AG04449 (cell line): Measurements from ENCODE around the gene AGBL4.

Source experiments
- CTCF ChIA-PET: fragments of 350-600 bp; formaldehyde crosslinking; extraction: SDS; loops from one replicate; lab custom pipeline; 2021; ENCODE audit warnings: antibody characterized with exemption; lab: Yijun Ruan, JAX
- POLR2A ChIA-PET: fragments of 400-600, 350-600 bp; formaldehyde crosslinking; extraction: SDS; loops from one replicate; lab custom pipeline; 2020; ENCODE audit warnings: antibody characterized with exemption, inconsistent platforms; lab: Yijun Ruan, JAX
- DNase-seq: peaks from one replicate; pipeline ENCODE4 v3.0.0-alpha.2; 2010; ENCODE audit warnings: low read depth, low spot score
- H3K4me3 ChIP-seq: 2 replicates; pipeline ENCODE4 v1.5.1; 2011; ENCODE audit warnings: low read depth, mild to moderate bottlenecking, control low read depth, low read length
- TF ChIP-seq, protein P1 (sequence below): IDR thresholded peaks from one replicate; pipeline ENCODE4 v1.5.1; 2011; ENCODE audit warnings: mild to moderate bottlenecking, moderate library complexity, low read length, control low read depth, inconsistent platforms; ENCODE audit not compliant: insufficient read depth; ENCODE audit errors: missing control alignments

Gene AGBL4

DNA sequence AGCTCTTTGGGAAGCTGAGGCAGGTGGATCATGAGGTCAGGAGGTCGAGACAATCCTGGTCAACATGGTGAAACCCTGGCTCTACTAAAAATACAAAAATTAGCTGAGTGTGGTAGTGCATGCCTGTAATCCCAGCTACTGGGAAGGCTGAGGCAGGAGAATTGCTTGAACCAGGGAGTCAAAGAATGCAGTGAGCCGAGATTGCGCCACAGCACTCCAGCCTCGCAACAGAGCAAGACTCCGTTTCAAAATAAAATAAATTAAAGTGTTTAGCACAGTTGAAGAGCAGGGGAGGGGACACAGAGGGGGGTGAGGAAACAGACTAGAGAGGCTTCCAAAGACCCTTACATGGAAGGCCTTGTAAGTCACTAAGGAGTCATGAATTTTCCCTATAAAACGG, 1420.5 kb downstream of the AGBL4 start:
- TF ChIP-seq, protein P1, sequence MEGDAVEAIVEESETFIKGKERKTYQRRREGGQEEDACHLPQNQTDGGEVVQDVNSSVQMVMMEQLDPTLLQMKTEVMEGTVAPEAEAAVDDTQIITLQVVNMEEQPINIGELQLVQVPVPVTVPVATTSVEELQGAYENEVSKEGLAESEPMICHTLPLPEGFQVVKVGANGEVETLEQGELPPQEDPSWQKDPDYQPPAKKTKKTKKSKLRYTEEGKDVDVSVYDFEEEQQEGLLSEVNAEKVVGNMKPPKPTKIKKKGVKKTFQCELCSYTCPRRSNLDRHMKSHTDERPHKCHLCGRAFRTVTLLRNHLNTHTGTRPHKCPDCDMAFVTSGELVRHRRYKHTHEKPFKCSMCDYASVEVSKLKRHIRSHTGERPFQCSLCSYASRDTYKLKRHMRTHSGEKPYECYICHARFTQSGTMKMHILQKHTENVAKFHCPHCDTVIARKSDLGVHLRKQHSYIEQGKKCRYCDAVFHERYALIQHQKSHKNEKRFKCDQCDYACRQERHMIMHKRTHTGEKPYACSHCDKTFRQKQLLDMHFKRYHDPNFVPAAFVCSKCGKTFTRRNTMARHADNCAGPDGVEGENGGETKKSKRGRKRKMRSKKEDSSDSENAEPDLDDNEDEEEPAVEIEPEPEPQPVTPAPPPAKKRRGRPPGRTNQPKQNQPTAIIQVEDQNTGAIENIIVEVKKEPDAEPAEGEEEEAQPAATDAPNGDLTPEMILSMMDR = no peak
- no peak overlapping the region for H3K4me3 ChIP-seq
- POLR2A ChIA-PET = no interaction called here
- no peak for DNase-seq
- CTCF ChIA-PET = no interaction called here

DNA sequence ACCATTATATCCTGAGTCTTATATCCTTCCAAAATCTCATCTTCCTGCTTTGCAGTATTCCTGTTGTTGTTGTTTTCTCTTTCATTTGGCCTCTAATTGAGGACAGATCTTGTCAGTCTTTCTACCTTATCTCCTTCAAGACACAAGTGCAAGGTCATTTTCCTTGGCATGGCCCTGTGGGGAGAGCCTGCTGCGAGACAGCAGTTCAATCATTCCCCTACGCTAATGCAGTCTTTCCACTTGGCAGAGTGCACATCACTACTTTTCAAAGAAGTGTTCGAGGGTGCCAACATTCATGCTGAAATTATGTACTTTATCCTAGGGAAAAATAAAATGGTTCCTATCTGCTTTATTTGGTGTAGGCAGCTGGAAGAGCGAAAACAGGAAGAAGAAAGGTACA, 1421.4 kb downstream of the AGBL4 start:
- TF ChIP-seq, protein P1 = no peak
- POLR2A ChIA-PET = no interaction called here
- no peak for DNase-seq
- H3K4me3 ChIP-seq = no peak overlapping the region
- CTCF ChIA-PET = no interaction called here

DNA sequence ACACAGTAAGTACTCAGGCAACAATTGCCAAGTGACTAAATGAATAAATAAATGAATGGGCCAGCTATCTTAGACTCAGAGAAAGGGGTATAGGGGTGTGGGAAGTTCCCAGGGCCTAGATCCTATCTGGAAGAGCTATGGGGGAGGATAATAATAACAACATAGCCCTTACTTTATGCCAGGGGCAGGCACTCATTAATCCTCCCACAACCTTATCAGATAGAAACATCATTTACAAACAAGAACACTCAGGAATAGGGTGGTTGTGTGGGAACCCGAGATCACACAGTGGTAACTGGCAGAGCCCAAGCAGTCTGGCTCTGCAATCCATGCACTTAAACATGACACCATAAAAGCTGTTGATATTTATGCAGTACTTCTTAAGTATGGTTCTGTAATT, 1423.6 kb downstream of the AGBL4 start:
- CTCF ChIA-PET = no interaction called here
- DNase-seq = no peak
- TF ChIP-seq, protein P1 = no peak
- POLR2A ChIA-PET = no interaction called here
- H3K4me3 ChIP-seq = no peak overlapping the region

DNA sequence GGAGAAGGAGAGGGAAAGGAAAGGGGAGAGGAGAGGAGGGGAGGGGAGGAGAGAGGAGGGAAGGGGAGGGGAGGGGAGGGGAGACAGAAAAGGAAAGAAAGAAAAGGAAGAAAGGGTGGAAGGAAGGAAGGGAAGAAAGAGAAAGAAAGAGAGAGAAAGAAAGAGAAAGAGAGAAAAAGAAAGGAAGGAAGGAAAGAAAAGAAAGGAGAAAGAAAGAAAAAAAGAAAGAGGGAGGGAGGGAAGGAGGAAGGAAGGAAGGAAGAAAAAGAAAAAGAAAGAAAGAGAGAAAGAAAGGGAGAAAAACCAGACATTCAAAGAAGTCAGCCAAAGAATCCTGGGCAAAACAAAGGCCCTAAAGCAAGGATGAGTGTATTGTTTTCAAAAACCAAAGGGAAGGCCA, 1426.1 kb downstream of the AGBL4 start:
- CTCF ChIA-PET = no interaction called here
- no peak for DNase-seq
- TF ChIP-seq, protein P1 = no peak
- no peak overlapping the region for H3K4me3 ChIP-seq
- POLR2A ChIA-PET = no interaction called here

DNA sequence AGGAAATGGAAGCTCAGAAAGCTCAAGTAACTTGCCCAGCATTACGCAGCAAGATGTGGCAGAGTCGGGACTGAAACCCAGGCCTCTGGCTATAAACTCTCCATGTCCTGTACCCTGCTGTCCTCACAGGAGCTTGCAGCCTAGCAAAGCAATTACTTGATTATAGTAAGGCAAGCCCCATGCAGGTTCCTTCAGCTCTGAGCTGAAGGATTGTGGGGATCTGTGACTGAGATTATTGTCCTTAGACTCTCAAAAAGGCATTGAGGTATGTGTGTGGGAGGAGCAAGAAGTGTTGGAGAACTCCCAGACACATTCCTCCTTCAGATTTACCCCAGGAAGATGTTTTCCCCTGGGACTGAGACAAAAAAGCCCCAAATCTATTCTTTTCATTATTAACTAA, 1427.7 kb downstream of the AGBL4 start:
- CTCF ChIA-PET = no interaction called here
- POLR2A ChIA-PET = no interaction called here
- TF ChIP-seq, protein P1 = no peak
- no peak for DNase-seq
- no peak overlapping the region for H3K4me3 ChIP-seq

DNA sequence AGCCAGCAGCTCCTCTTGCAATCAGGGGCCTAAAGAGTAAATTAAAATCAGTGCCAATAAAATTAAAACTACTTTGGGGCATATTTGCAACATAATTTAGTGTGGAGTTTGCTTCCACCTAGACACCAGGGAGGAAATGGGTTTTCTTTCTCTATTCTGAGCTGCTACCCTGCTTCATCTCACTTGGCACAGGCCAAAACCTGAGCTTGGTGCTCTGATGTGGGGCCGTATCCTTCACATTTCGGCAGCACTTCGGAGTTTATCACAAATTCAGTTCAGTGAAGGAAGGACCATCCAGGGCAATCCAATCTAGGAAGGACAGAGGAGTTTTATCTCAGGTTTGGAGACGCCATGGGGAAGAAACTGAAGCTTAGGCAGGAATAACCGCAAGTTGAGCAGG, 1428.1 kb downstream of the AGBL4 start:
- TF ChIP-seq, protein P1 = no peak
- DNase-seq = no peak
- ChIA-PET CTCF (no interaction called here), POLR2A (no interaction called here)
- H3K4me3 ChIP-seq = no peak overlapping the region
